SK-N-MC (cell line): ENCODE data around the gene SRRM5.

ENCODE experiments used
- EZH2 ChIP-seq: fragments of 200-600 bp; sonication (generic); IDR thresholded peaks from one replicate; pipeline ENCODE4 v1.6.1; 2017; ENCODE audit warnings: antibody characterized with exemption
- FOXP2 ChIP-seq: optimal IDR thresholded peaks from 2 replicates; pipeline ENCODE3; 2011; ENCODE audit warnings: mild to moderate bottlenecking, moderate library complexity; ENCODE audit not compliant: insufficient read depth; ENCODE audit errors: extremely low read length, control extremely low read depth
- POLR2AphosphoS5 ChIP-seq: IDR thresholded peaks from 2 replicates; pipeline ENCODE4 v1.6.1; 2012; ENCODE audit warnings: mild to moderate bottlenecking, low read depth, low read length, borderline replicate concordance

- TF ChIP-seq POLR2AphosphoS5 (no peak), EZH2 (no peak), FOXP2 (no peak)
Observed at GRCh38 chr19:43631491-43631890, 19.6 kb downstream of the SRRM5 start.
